Thyroid gland (tissue), 4 donors: ENCODE measurements around the gene HIVEP1. TPM values are rescaled to one million over a fixed set of nuclear protein-coding genes. Genes with fewer than 3 reads are reported as not detected.

Source experiments
- DNase-seq, 2 donors: peaks; one replicate each; pipeline ENCODE4 v3.0.0-alpha.2; 2019
- H3K27ac ChIP-seq, 3 donors: fragments of 200-600 bp; sonication (generic); 1 replicate in 2 of 3; 2 replicates in 1 of 3; pipeline ENCODE4 v1.5.1; 2016 to 2019; ENCODE audit warnings: mild to moderate bottlenecking in 1 of 3, moderate library complexity in 1 of 3
- H3K27me3 ChIP-seq: fragments of 200-600 bp; sonication (generic); one replicate; pipeline ENCODE4 v1.5.1; 2019
- H3K36me3 ChIP-seq, 2 donors: fragments of 200-600 bp; sonication (generic); one replicate each; pipeline ENCODE4 v1.5.1; 2016 to 2019
- H3K4me1 ChIP-seq, 2 donors: fragments of 200-600 bp; sonication (generic); one replicate each; pipeline ENCODE4 v1.5.1; 2017 to 2019
- H3K4me3 ChIP-seq, 3 donors: fragments of 200-600 bp; sonication (generic); replicated peaks in 1 of 3; 1 replicate in 2 of 3; 2 replicates in 1 of 3; pipeline ENCODE4 v1.5.1; 2016; ENCODE audit warnings: mild to moderate bottlenecking in 1 of 3
- H3K9me3 ChIP-seq: fragments of 200-600 bp; sonication (generic); one replicate; pipeline ENCODE4 v1.5.1; 2017
- POLR2A ChIP-seq, 2 donors: fragments of 450-650 bp; IDR thresholded peaks; one replicate each; pipeline ENCODE4 v1.6.1; 2017; ENCODE audit warnings: antibody characterized with exemption in 2 of 2, mild to moderate bottlenecking in 2 of 2, moderate library complexity in 1 of 2
- WGBS, 2 donors: methylation state at CpG; one replicate each; pipeline ENCODE4 v1.1.5; 2017; 5-methylcytosine and 5-hydroxymethylcytosine counted together
- intact Hi-C: fragments of 100-400 bp; cut with DNase I; formaldehyde crosslinking; loops from one replicate; pipeline ENCODE4 v1.15.1; 2023
- total RNA-seq, 4 donors: library from RNA; depleted of rRNA; stranded (reverse); fragments of >200 nt; gene quantifications; one replicate each; pipeline ENCODE4 v1.2.3, GENCODE V29; 2016
- TF ChIP-seq, protein P1 (sequence below), 6 experiments: fragments of 200-600 bp in 3 of 6; fragments of 450-650 bp in 3 of 6; sonication (generic) in 3 of 6; IDR thresholded peaks; one replicate each; pipeline ENCODE4 v1.5.1; 2016 to 2019; ENCODE audit warnings: antibody characterized with exemption in 6 of 6, mild to moderate bottlenecking in 2 of 6, inconsistent platforms in 1 of 6, moderate library complexity in 1 of 6

HIVEP1 gene
- total RNA-seq, 4 donors from 2014 or later, result 17.4 to 35.1 (median 29.0) TPM

DNA sequence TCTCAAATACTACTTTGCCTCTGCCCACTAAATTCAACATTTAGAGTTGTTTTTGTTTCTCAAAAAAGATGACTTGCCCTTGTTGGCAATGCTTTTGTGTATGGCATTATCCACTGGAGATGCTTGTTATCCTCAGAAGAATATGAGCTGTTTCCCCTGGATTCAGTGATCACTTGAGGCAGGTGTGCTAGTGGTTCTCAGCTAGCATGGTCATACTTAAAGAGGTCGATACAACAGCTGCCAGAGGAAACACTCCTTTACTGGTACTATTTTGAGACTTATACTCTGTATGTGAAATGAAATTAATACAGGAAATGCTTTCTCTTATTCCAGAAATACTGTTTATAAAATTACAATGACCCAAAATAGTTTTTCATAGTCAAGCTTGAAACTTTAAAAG, 122.5 kb downstream of the HIVEP1 start:
- WGBS, 2 donors, result 72 to 80% methylated on average over 1 of the region's 1 CpG
- Histone ChIP-seq H3K4me1 (peaks cover 0 to 5% of the 10 kb centered on the region in 2 donors), H3K9me3 (no peaks in the 10 kb centered on the region), H3K36me3 (peaks cover 0 to 5% of the 10 kb centered on the region in 2 donors), H3K4me3 (no peak overlapping the region), H3K27me3 (no peaks in the 10 kb centered on the region), H3K27ac (no peak overlapping the region)
- intact Hi-C loops, result no loop called here
- TF ChIP-seq POLR2A (IDR thresholded peaks at IDR 0.05), result no peak
- TF ChIP-seq, protein P1, sequence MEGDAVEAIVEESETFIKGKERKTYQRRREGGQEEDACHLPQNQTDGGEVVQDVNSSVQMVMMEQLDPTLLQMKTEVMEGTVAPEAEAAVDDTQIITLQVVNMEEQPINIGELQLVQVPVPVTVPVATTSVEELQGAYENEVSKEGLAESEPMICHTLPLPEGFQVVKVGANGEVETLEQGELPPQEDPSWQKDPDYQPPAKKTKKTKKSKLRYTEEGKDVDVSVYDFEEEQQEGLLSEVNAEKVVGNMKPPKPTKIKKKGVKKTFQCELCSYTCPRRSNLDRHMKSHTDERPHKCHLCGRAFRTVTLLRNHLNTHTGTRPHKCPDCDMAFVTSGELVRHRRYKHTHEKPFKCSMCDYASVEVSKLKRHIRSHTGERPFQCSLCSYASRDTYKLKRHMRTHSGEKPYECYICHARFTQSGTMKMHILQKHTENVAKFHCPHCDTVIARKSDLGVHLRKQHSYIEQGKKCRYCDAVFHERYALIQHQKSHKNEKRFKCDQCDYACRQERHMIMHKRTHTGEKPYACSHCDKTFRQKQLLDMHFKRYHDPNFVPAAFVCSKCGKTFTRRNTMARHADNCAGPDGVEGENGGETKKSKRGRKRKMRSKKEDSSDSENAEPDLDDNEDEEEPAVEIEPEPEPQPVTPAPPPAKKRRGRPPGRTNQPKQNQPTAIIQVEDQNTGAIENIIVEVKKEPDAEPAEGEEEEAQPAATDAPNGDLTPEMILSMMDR (IDR thresholded peaks at IDR 0.05), result no peak
- DNase-seq, result no peak

DNA sequence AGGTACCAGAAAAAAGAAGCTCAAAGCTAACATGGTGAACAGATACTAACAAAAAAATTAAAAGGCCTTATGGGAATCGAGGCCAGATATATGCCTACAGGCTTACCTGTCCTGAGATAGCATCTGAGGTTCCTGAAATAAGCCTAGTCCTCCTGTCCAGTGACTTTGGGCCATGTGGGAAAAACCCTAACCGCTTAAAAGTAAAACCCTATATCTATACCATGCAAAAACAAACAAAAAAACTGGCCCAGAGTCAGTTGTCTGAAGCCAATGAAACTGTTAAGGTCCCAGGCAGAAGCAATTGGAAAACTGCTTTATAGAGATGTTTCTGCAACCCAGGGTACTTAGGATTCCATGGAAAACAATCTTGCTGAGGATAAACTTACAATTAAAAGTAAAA, 122.9 kb downstream of the HIVEP1 start:
- 96 to 97% methylated on average over 2 of the region's 2 CpGs for WGBS, 2 donors
- Histone ChIP-seq H3K4me3 (no peak overlapping the region), H3K27ac (no peak overlapping the region), H3K27me3 (no peaks in the 10 kb centered on the region), H3K4me1 (peaks cover 0 to 5% of the 10 kb centered on the region in 2 donors), H3K9me3 (no peaks in the 10 kb centered on the region), H3K36me3 (peaks cover 0 to 9% of the 10 kb centered on the region in 2 donors)
- no peak for DNase-seq
- intact Hi-C loops, result no loop called here
- no peak for TF ChIP-seq POLR2A (IDR thresholded peaks at IDR 0.05)
- TF ChIP-seq, protein P1 (IDR thresholded peaks at IDR 0.05), result no peak

- no peaks in the 10 kb centered on the region for H3K27me3 ChIP-seq
- intact Hi-C loops, result no loop called here
- no peak overlapping the region for H3K27ac ChIP-seq
- H3K36me3 ChIP-seq, result peaks cover 0 to 9% of the 10 kb centered on the region in 2 donors
- no peak for TF ChIP-seq POLR2A (IDR thresholded peaks at IDR 0.05)
- TF ChIP-seq, protein P1 (IDR thresholded peaks at IDR 0.05), result no peak
- H3K4me3 ChIP-seq, result no peak overlapping the region
- peaks cover 0 to 5% of the 10 kb centered on the region in 2 donors for H3K4me1 ChIP-seq
- no peak for DNase-seq
- 93 to 97% methylated on average over 4 of the region's 4 CpGs for WGBS, 2 donors
- no peaks in the 10 kb centered on the region for H3K9me3 ChIP-seq
These were observed 124.8 kb downstream of the HIVEP1 start for GRCh38 chr6:12136905-12137304.

GRCh38 chr6:12137480-12137879, 125.4 kb downstream of the HIVEP1 start:
- Histone ChIP-seq H3K9me3 (no peaks in the 10 kb centered on the region), H3K4me3 (no peak overlapping the region), H3K27me3 (no peaks in the 10 kb centered on the region), H3K4me1 (peaks cover 0 to 5% of the 10 kb centered on the region in 2 donors), H3K36me3 (peaks cover 0 to 9% of the 10 kb centered on the region in 2 donors), H3K27ac (no peak overlapping the region)
- no peak for TF ChIP-seq POLR2A (IDR thresholded peaks at IDR 0.05)
- TF ChIP-seq, protein P1 (IDR thresholded peaks at IDR 0.05), result no peak
- peak; percentile 61 to 77 for DNase-seq
- WGBS, 2 donors, result 88 to 95% methylated on average over 1 of the region's 1 CpG
- intact Hi-C loops, result no loop called here

DNA sequence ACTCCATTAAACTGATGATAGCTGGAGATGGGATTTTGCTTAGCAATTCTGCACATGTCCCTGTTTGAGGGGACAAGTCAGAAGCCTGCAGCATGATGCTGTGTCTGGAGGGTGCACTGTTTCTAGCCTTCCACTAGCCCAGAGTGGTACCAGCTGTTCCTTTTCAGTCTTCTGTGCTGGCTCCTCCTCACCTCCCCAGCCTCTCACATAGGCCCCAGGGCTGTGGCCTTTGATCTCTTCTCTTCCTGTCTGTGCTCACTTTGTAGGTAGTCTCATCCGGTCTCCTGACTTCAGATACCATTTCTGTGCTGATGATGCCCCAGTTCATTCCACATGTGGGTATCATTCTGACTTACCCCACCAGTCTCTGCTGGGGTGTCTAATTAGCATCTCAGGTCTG, 126.3 kb downstream of the HIVEP1 start:
- no peak overlapping the region for H3K27ac ChIP-seq
- DNase-seq, result no peak
- TF ChIP-seq, protein P1 (IDR thresholded peaks at IDR 0.05), result no peak
- no peak for TF ChIP-seq POLR2A (IDR thresholded peaks at IDR 0.05)
- H3K4me3 ChIP-seq, result no peak overlapping the region
- H3K27me3 ChIP-seq, result no peaks in the 10 kb centered on the region
- peaks cover 0 to 9% of the 10 kb centered on the region in 2 donors for H3K36me3 ChIP-seq
- no peaks in the 10 kb centered on the region for H3K9me3 ChIP-seq
- H3K4me1 ChIP-seq, result peaks cover 0 to 5% of the 10 kb centered on the region in 2 donors
- intact Hi-C loops, result no loop called here
- 90 to 100% methylated on average over 1 of the region's 1 CpG for WGBS, 2 donors
